Activated T-helper 1 cell treated with anti-CD3 and anti-CD28 coated beads, Interleukin-12 subunit alpha, Interleukin-12 subunit beta, Interleukin-2, Interleukin-4 antibody, amounts not matched to agents 30 ng/mL and 10 ng/mL and 1 ng/mL, durations not matched to agents 14 hours and 24 hours and 36 hours (primary cell): ENCODE measurements around the gene USP1. TPM values are rescaled to one million over a fixed set of nuclear protein-coding genes. Genes with fewer than 3 reads are reported as not detected.

ENCODE experiments used
- DNase-seq: peaks from one replicate; pipeline ENCODE4 v3.0.0; 2021; ENCODE audit warnings: low spot score
- H3K27ac Mint-ChIP-seq: one replicate; pipeline ENCODE4 v1.8.0; 2021; ENCODE audit warnings: mild to moderate bottlenecking, mixed read lengths
- H3K27me3 Mint-ChIP-seq: one replicate; pipeline ENCODE4 v1.8.0; 2022; ENCODE audit warnings: mild to moderate bottlenecking, moderate library complexity, mixed read lengths; ENCODE audit not compliant: insufficient read depth
- H3K36me3 Mint-ChIP-seq: one replicate; pipeline ENCODE4 v1.8.0; 2021; ENCODE audit warnings: low read depth, mixed read lengths
- H3K4me1 Mint-ChIP-seq: one replicate; pipeline ENCODE4 v1.8.0; 2021; ENCODE audit warnings: low read depth, mixed read lengths
- H3K4me3 Mint-ChIP-seq: one replicate; pipeline ENCODE4 v1.8.0; 2021; ENCODE audit warnings: mild to moderate bottlenecking, moderate library complexity, mixed read lengths
- H3K9me3 Mint-ChIP-seq: one replicate; pipeline ENCODE4 v1.8.0; 2021; ENCODE audit warnings: mixed read lengths
- intact Hi-C: fragments of 100-400 bp; cut with micrococcal nuclease; formaldehyde crosslinking; loops from one replicate; pipeline ENCODE4 v1.15.1; 2024
- total RNA-seq: library from RNA; stranded (reverse); gene quantifications from 2 replicates; pipeline ENCODE4 v1.2.3, GENCODE V29; 2022

Gene USP1
- total RNA-seq, 1 donor from 2014 or later: 77.8 TPM

DNA sequence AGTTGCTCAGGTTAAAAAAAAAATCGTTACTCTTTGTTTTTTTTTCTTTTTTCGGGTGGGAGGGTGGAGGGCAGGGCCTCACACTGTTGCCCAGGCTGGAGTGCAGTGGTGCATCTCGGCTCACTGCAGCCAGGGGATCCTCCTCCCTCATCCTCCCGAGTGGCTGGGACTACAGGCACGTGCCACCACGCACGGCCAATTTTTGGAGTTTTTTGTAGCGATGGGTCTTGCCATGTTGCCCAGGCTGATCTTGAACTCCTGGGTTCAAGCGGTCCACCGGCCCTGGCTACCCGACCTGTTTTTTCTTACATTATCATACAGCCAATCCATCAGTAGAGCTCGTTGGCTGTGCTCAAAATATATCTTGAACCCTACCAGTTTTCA is 2.2 kb upstream of the USP1 start:
- H3K9me3 Mint-ChIP-seq: no peaks in the 10 kb centered on the region
- peaks cover 10% of the 10 kb centered on the region for H3K27me3 Mint-ChIP-seq
- intact Hi-C loops: loop anchor here (5.0 kb wide), 4 partner anchors 652 to 1352 kb away; partner anchors contain the start of genes ALG6, NFIA and TM2D1
- peak overlapping the region; percentile 94 for H3K4me3 Mint-ChIP-seq
- H3K4me1 Mint-ChIP-seq: peaks cover 21% of the 10 kb centered on the region
- H3K27ac Mint-ChIP-seq: no peak overlapping the region
- DNase-seq: no peak
- H3K36me3 Mint-ChIP-seq: peaks cover 15% of the 10 kb centered on the region

DNA sequence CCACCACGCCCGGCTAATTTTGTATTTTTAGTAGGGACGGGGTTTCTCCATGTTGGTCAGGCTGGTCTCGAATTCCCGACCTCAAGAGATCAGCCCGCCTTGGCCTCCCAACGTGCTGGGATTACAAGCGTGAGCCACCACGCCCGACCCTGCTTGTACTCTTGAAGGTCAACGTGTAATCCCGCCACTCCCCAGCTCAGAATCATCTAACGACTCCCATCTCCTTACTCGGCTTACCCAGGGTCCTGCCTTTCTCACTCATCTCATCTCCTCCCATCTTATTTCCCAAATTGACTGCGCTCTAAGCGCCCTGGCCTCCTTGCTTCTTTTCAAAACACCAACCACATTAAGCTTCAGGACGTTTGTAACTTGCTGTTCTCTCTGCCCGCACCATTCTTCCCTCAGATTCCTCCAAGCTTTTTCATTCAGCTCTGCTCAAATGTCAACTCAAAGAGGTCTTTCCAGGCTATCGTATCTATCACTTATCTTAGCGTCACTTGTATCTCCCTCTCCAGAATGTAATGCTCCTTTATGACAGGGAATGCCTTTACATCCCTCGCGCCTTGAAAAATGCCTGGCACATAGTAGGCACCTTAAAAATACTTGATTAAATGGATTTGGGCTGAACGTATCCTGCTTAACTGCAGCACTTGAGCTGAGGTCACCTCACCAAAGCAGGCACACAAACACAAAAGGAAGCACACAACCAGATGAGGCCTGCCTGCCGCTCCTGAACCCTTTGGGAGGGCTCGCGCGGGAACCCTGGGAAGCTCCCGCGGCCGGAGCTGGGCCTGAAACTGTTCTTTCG is 1.4 kb upstream of the USP1 start:
- Mint-ChIP-seq H3K27me3 (peaks cover 10% of the 10 kb centered on the region), H3K9me3 (no peaks in the 10 kb centered on the region)
- intact Hi-C loops: loop anchor here (1.0 to 5.0 kb wide), 9 partner anchors 163 to 1353 kb away; partner anchors contain the start of genes ALG6, ATG4C, DOCK7 and EFCAB7

DNA sequence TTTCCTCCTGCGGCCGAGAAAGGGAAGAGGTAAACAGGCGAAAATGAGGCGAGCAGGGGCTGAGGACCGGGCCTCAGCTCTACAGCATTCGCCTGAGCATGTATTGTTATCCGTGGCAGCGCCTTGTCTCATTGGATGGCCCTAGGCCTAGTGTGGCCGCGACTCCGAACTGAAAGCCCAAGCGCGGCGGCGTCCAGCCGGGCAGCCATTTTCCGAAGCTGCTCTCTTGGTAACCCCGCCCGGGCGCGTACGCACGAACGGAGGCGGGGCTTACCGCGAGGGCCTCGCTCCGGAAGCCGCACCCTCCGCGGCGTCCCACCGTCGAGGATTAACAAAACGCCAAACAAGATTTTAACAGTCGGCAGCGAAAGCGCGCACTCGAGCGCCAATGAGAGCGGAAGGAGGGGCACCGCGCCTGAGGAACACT is 797 bp upstream of the USP1 start:
- Mint-ChIP-seq H3K27ac (peak overlapping the region; percentile 99), H3K9me3 (no peaks in the 10 kb centered on the region), H3K4me1 (peaks cover 35% of the 10 kb centered on the region), H3K27me3 (peaks cover 8% of the 10 kb centered on the region), H3K4me3 (peak overlapping the region; percentile 94), H3K36me3 (peaks cover 23% of the 10 kb centered on the region)
- DNase-seq: peak; percentile 97
- intact Hi-C loops: loop anchor here (1.0 to 5.0 kb wide), 9 partner anchors 164 to 1354 kb away; partner anchors contain the start of genes ALG6, ATG4C, DOCK7 and EFCAB7

More for the DNA sequence above, 1.4 kb upstream of the USP1 start:
- Mint-ChIP-seq H3K27ac (peak overlapping the region; percentile 99), H3K4me3 (peak overlapping the region; percentile 94), H3K4me1 (peaks cover 28% of the 10 kb centered on the region), H3K36me3 (peaks cover 20% of the 10 kb centered on the region)
- no peak for DNase-seq

DNA sequence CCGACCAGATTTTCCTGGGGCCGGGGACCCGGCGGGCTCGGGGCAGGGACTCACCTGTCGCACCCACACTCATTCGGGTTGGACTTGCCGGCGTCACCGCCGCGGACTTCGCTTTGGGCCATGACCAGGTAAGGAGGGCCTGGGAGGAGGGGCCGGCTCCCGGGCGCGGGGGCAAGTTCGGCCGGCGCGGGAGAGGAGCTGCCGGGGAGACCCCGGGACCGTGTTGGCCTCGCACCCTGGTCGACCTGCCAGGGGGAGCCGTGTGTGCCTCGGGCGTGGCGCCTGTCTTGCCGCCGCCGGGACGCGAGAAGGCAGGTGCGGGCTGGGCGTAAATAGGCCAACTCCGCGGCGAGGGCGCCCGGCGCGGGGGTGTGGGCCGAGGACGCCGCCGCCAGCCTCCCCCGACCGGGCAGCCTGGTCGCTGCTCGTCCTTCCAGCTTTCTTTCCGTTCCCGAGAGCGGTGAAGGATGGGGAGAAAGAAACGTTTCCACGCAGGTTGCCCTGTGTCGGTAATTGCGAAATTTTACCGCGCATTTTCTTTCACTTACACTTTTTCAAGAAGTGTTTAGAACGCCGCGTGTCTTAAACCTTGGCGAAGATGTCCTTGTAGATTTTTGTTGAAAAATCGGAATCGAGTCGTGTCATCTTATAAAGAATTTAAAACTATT is 558 bp downstream of the USP1 start:
- Mint-ChIP-seq H3K4me3 (peak overlapping the region; percentile 94), H3K4me1 (peaks cover 46% of the 10 kb centered on the region), H3K9me3 (no peaks in the 10 kb centered on the region), H3K27me3 (peaks cover 4% of the 10 kb centered on the region), H3K27ac (peak overlapping the region; percentile 99), H3K36me3 (peaks cover 29% of the 10 kb centered on the region)
- no peak for DNase-seq
- intact Hi-C loops: loop anchor here (2.0 to 5.0 kb wide), 5 partner anchors 655 to 1355 kb away; partner anchors contain the start of genes ALG6, NFIA, PGM1 and TM2D1

DNA sequence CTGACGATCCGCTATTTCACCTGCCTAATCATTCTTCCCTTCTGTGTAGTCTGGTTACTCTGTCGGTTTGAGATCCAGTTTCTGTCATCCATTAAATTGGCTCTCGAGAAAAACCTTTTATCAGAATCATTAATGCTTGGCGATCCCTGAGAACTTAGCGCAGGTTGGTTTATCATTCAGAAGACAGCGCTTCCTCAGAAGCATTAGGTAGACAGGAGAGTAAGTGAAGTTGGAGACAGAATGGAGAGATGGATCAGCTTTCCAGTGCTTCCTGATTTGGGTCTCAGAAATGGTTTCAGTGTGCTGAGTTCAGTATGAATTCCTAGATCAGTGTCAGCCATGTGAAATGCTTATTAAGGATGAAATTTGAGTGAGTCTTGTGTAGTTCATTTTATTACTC is 1.3 kb downstream of the USP1 start:
- peak overlapping the region; percentile 84 for H3K27ac Mint-ChIP-seq
- no peak for DNase-seq
- intact Hi-C loops: loop anchor here (5.0 kb wide), 4 partner anchors 656 to 1356 kb away; partner anchors contain the start of genes ALG6, NFIA and TM2D1
- H3K27me3 Mint-ChIP-seq: no peaks in the 10 kb centered on the region
- H3K4me1 Mint-ChIP-seq: peaks cover 46% of the 10 kb centered on the region
- H3K36me3 Mint-ChIP-seq: peaks cover 29% of the 10 kb centered on the region
- H3K4me3 Mint-ChIP-seq: peak overlapping the region; percentile 94
- H3K9me3 Mint-ChIP-seq: no peaks in the 10 kb centered on the region

DNA sequence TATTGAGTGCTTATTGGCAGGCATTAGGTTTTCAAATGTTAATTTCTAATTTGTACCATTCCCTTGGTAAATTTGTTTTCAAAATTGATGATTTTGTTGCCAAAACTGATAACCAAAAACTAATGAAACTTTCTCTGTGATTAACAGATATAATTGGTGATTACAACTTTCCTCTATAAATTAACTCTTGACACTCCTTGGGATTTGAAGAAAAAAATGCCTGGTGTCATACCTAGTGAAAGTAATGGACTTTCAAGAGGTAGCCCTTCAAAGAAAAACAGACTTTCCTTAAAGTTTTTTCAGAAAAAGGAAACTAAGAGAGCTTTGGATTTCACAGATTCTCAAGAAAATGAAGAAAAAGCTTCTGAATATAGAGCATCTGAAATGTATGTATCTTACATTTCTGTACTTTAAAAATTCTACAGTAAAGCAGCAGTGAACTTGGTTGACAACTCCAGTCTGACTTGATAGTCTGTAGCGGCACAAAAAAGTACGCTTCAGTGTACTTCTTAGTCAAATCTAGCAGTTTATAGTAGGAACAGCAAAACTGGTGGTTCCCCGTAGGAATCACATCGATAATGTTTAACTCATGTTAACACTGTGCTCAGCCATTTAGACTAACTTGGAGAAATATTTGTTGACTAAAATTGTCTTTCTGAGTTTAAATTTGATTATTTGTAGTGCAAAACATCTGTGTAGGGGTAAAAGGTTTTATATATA is 3.0 kb downstream of the USP1 start:
- intact Hi-C loops: loop anchor here (1.0 to 5.0 kb wide), 6 partner anchors 8 to 1358 kb away; partner anchors contain the start of genes ALG6, NFIA and TM2D1
- peaks cover 34% of the 10 kb centered on the region for H3K36me3 Mint-ChIP-seq
- no peak for DNase-seq
- H3K9me3 Mint-ChIP-seq: no peaks in the 10 kb centered on the region
- no peaks in the 10 kb centered on the region for H3K27me3 Mint-ChIP-seq
- peaks cover 50% of the 10 kb centered on the region for H3K4me1 Mint-ChIP-seq
- peak overlapping the region; percentile 3 for H3K27ac Mint-ChIP-seq
- peak overlapping the region; percentile 94 for H3K4me3 Mint-ChIP-seq

DNA sequence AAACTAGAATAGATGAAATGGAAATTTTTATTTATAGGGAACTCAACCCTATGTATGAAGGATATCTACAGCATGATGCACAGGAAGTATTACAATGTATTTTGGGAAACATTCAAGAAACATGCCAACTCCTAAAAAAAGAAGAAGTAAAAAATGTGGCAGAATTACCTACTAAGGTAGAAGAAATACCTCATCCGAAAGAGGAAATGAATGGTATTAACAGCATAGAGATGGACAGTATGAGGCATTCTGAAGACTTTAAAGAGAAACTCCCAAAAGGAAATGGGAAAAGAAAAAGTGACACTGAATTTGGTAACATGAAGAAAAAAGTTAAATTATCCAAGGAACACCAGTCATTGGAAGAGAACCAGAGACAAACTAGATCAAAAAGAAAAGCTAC is 7.9 kb downstream of the USP1 start:
- Mint-ChIP-seq H3K4me3 (no peak overlapping the region), H3K27ac (no peak overlapping the region), H3K36me3 (peaks cover 44% of the 10 kb centered on the region), H3K27me3 (no peaks in the 10 kb centered on the region), H3K9me3 (no peaks in the 10 kb centered on the region), H3K4me1 (peaks cover 46% of the 10 kb centered on the region)
- intact Hi-C loops: no loop called here
- DNase-seq: no peak

DNA sequence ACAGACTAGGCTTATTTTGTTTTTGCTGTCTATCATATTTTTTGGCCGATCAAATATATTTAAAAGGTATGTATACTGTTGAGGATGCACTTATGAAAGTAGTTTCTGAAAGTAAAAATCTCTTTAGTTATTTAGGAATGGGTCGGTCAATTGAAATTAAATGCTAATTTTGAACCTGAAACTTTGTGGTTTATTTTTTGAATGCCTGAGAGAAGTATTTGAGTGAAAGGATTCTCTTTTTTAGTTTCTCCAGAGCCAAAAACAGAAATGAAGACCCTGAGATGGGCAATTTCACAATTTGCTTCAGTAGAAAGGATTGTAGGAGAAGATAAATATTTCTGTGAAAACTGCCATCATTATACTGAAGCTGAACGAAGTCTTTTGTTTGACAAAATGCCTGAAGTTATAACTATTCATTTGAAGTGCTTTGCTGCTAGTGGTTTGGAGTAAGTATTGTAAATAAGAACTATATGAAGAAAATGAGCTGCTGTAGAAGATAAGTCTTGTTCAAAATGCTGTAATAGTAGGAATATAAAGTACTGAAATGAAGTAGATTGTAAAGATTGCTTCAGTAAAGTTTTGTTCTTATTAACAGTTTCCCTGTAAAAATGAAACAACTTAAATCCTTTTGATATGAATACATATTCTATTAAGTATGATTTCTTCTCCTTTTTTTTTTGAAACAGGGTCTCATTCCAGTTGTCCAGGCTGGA is 11.5 kb downstream of the USP1 start:
- intact Hi-C loops: loop anchor here (1.0 kb wide), 1 partner anchor 8 kb away; no protein-coding TSS in a partner anchor
- peaks cover 42% of the 10 kb centered on the region for H3K36me3 Mint-ChIP-seq
- no peaks in the 10 kb centered on the region for H3K27me3 Mint-ChIP-seq
- no peak overlapping the region for H3K27ac Mint-ChIP-seq
- H3K4me3 Mint-ChIP-seq: no peak overlapping the region
- DNase-seq: no peak
- H3K9me3 Mint-ChIP-seq: no peaks in the 10 kb centered on the region
- H3K4me1 Mint-ChIP-seq: peaks cover 35% of the 10 kb centered on the region

DNA sequence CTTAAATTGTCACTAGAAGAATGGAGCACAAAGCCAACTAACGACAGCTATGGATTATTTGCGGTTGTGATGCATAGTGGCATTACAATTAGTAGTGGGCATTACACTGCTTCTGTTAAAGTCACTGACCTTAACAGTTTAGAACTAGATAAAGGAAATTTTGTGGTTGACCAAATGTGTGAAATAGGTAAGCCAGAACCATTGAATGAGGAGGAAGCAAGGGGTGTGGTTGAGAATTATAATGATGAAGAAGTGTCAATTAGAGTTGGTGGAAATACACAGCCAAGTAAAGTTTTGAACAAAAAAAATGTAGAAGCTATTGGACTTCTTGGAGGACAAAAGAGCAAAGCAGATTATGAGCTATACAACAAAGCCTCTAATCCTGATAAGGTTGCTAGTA is 13.5 kb downstream of the USP1 start:
- H3K27ac Mint-ChIP-seq: no peak overlapping the region
- no peaks in the 10 kb centered on the region for H3K27me3 Mint-ChIP-seq
- H3K4me3 Mint-ChIP-seq: no peak overlapping the region
- intact Hi-C loops: no loop called here
- peaks cover 36% of the 10 kb centered on the region for H3K36me3 Mint-ChIP-seq
- H3K4me1 Mint-ChIP-seq: peaks cover 29% of the 10 kb centered on the region
- H3K9me3 Mint-ChIP-seq: no peaks in the 10 kb centered on the region
- DNase-seq: no peak

DNA sequence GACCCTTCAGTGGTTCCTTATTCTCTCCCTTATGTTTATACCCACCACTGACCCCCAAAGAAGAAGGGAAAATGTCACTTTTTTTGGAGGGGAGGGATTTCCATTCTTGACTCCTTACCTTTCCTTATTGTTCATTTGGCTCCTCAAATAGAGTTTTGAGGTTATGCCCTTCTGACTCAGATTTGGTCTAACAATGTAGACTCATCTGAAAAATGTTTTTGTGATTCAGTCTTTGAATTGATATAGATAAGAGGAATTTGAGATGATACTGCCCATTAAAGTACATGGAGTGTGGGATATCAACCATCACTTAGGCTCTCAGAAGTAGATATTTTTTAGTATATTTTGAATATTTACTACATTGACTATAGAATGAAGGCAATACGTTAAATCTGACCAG is 16.1 kb downstream of the USP1 start:
- DNase-seq: no peak
- no peak overlapping the region for H3K4me3 Mint-ChIP-seq
- H3K36me3 Mint-ChIP-seq: peaks cover 26% of the 10 kb centered on the region
- H3K27me3 Mint-ChIP-seq: no peaks in the 10 kb centered on the region
- intact Hi-C loops: no loop called here
- H3K27ac Mint-ChIP-seq: peak overlapping the region; percentile 34
- no peaks in the 10 kb centered on the region for H3K9me3 Mint-ChIP-seq
- peaks cover 28% of the 10 kb centered on the region for H3K4me1 Mint-ChIP-seq

DNA sequence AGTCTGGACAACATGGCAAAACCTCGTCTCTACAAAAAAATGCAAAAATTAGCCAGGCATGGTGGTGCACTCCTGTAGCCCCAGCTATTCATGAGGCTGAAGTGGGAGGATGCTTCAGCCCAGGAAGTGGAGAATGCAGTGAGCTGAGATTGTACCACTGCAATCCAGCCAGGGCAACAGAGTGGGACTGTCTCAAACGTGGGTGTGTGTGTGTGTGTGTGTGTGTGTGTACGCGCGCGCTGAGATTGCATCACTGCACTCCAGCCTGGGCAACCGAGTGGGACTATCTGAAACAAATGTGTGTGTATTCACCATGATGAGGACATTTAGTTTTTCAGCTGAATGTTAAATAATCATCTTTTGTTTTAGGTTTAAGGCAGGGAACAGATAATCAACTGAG is 21.1 kb downstream of the USP1 start:
- Mint-ChIP-seq H3K27me3 (no peaks in the 10 kb centered on the region), H3K9me3 (no peaks in the 10 kb centered on the region), H3K27ac (no peak overlapping the region), H3K36me3 (peaks cover 4% of the 10 kb centered on the region), H3K4me1 (peaks cover 6% of the 10 kb centered on the region), H3K4me3 (no peak overlapping the region)
- no peak for DNase-seq
- intact Hi-C loops: loop anchor here (2.0 kb wide), 1 partner anchor 17 kb away; no protein-coding TSS in a partner anchor

DNA sequence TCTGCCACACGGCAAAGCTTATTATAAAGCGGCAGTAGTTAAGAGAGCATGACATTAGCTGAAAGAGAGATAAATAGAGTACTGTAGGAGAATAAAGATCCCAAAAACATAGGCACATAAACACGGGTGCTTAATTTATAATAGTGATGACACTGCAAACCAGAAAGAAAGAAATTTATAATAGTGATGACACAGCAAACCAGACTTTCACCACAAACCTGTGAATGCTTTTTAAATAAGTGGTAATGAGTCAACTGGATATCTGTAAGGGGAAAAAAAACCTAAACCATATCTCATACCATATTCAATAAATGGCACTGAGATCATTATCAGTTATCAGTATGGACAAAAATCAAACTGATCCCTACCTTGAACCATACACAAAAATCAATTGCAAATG is 25.5 kb downstream of the USP1 start:
- Mint-ChIP-seq H3K4me1 (peaks cover 4% of the 10 kb centered on the region), H3K27ac (no peak overlapping the region), H3K27me3 (no peaks in the 10 kb centered on the region), H3K9me3 (no peaks in the 10 kb centered on the region), H3K4me3 (no peak overlapping the region), H3K36me3 (no peaks in the 10 kb centered on the region)
- no peak for DNase-seq
- intact Hi-C loops: no loop called here
